SKM-1 treated with dmso at 0.1 percent for 144 hours (cell line): ENCODE data around the gene SMYD1.
"Not testable (repeated sequence)": the region's sequence is repeated elsewhere in the genome, so short reads cannot be mapped to it uniquely, and the experiment has no call there.

Experiments used
- DNase-seq: peaks from one replicate; lab custom pipeline; 2025; ENCODE audit not compliant: unreplicated experiment; lab: John Stamatoyannopoulos, UW

SMYD1 gene

DNA sequence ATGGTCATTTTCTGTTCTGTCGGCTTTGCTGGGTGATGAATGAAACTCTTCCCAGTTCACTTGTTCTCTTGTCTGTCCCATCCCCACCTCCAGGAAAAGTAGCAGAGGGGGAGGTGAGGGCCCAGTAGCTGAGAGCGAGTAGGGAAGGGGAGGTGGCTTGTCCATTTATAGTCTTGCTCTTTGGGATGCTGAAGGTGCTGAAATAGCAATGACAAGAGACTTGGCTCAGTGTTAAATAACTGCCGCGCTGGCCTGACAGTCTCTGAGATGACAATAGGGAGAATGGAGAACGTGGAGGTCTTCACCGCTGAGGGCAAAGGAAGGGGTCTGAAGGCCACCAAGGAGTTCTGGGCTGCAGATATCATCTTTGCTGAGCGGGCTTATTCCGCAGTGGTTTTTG, at the start of gene SMYD1:
Gene SMYD1, plus strand, starts transcription at position 228 of the 400 bp plus-strand sequence. Its CDS starts 40 bp downstream, at position 268.
- DNase-seq = no peak

GRCh38 chr2:88018077-88018805, 49.4 kb upstream of the SMYD1 start:
- not testable (repeated sequence) for DNase-seq

DNA sequence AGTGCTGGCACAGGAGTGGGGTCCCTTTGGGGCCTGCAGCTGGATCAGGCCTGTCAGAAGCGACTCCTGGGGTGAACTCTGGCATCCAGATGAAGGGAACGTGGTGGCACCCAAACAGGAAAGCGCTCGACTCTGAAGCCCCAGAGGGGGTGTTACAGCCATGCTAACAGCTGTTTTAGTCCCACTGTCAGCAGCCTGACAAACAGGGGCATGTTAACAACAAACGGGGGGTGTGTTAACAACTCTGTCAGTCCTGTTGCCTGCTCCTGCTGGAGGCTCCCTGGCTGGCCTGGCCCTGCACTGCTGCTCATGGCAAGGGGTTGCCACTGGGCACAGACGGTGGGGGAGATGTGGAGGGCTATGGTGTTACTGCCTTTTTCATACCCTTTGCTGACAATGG, 48.7 kb upstream of the SMYD1 start:
- no peak for DNase-seq

GRCh38 chr2:88019985-88020384, 47.6 kb upstream of the SMYD1 start:
- no peak for DNase-seq

GRCh38 chr2:88022669-88022921, 45.0 kb upstream of the SMYD1 start:
- no peak for DNase-seq

- no peak for DNase-seq
These were observed 43.1 kb upstream of the SMYD1 start for GRCh38 chr2:88024509-88024908.

DNA sequence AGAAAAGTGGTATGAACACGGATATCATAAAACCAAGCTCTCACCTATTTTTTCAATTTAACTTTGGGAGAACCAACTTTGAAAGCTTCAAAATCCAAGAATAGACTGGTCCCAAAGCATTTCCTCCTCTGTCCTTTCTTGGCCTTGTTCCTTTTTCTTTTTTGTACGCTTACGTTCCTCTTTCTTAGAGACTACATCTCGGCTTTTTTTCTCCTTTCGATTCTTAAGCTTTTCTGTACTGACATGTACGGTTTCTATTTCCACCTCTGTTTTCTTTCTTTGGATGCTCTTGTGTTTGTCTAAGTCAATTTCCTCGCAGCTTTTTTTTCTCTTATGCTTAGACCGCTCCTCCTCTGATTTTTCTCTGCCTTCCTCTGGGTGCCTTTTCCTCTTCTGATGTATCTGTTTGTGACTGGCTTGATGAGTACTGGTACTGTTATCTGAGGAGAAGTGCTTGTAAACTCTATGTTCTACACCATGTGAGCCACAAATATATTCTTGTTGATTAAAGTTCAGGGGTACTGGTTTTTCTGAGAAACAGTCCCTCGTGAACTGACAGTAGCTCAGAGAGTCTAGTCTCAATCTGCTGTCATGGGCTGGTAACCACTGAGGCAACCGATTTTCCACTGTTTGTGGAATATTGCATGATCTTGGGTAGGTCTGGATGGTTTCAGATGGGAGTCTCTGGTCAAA, 39.8 kb upstream of the SMYD1 start:
- peak; percentile 43 for DNase-seq

DNA sequence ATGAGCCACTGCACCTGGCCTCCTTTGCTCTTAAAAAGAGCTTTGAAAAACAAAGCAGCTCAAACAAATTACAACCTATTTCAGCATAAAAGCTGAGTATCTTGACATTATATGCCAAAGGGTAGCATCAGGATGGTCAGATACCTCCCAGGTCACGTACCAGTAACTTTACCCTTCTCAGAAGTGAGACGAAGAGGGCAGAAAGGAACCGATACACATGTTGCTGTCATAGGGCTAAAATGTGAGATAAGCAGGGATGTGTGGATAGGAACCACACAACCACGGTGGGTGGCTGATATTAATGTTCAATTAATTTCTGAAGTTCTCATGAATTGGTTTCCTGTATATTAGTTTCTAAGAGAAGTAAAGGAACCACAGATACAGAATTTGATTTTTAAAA, 38.7 kb upstream of the SMYD1 start:
- DNase-seq = no peak

DNA sequence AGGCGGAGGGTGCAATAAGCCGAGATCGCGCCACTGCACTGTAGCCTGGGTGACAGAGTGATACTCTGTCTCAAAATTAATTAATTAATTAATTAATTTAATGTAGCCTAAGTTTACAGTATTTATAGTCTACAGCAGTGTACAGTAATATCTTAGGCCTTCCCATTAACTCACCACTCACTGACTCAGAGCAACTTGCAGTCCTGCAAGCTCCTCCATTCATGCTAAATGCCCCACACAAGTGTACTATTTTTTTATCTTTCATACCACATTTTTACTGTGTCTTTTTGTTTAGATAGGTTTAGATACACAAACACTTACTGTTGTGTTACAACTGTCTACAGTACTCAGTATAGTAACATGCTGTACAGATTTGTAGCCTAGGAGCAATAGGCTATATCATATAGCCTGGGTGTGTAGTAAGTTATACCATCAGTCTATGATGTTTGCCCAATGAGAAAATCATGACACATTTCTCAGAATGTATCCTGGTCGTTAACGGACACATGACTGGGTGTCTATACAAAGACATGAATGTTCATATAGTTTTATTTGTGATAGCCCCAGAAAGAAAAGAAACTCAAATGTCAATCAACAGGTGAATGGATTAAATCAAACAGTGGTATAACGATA, 35.4 kb upstream of the SMYD1 start:
- no peak for DNase-seq

GRCh38 chr2:88036182-88036581, 31.4 kb upstream of the SMYD1 start:
- no peak for DNase-seq

GRCh38 chr2:88036606-88037005, 31.0 kb upstream of the SMYD1 start:
- peak; percentile 50 for DNase-seq

DNA sequence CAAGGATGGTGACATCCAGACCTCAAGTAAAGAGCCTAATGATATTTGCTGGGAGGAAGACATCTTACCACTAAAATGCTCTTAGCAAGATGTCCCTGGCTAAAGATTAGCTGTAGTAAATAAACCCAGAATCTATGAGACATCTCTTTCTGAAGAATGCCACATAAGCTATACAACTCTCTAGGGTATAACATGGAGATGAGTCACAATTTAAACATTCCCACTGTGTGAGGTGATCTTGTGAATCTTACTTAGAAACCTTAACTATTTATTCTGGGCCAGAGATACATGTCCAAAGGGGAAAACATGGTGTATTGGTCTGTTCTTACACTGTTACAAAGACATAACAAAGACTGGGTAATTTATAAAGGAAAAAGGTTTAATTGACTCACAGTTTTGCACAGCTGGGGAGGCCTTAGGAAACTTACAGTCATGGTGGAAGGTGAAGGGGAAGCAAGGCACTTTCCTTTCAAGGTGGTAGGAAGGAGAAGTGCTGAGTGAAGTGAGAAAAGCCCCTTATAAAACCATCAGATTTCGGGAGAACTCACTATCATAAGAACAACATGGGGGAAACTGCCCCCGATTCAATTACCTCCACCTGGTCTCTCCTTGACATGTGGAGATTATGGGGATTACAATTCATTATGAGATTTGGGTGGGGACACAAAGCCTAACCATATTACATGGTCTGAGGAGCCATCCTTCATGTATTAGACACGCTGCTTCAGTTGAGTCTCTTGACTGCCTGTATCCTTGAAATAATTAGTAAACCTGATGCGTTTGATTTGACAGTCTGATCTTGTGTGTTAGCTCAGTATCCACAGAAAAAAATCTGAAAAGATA, 29.1 kb upstream of the SMYD1 start:
- no peak for DNase-seq

DNA sequence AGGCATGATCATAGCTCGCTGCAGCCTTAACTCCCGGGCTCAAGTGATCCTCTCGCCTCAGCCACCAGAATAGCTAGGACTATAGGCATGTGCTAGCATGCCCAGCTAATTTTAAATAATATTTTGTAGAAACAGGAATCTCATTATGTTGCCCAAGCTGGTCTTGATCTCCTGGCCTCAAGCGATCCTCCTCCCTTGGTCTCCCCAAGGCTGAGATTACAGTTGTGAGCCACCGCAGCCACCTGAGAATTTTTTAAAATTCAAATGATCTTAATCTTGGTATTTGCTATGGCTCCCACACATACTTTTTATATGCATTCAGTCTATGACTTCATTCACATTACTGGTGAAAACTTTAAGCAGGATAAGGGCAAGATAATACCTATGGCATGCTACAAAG, 25.1 kb upstream of the SMYD1 start:
- DNase-seq = no peak

DNA sequence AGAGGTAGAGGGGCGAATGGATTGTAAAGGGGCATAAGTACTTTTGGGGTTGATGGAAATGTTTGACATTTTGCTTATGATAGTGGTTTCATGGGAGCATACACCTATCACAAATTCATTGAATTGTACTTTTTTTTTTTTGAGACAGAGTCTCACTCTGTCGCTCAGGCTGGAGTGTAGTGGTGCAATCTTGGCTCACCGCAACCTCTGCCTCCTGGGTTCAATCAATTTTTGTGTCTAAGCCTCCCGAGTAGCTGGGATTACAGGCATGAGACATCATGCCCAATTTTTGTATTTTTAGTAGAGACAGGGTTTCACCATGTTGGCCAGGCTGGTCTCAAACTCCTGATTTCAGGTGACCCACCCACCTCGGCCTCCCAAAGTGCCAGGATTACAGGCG, 22.1 kb upstream of the SMYD1 start:
- DNase-seq = not testable (repeated sequence)

- DNase-seq = no peak
These were observed 19.1 kb upstream of the SMYD1 start for GRCh38 chr2:88048541-88048940.

GRCh38 chr2:88049622-88050021, 18.0 kb upstream of the SMYD1 start:
- no peak for DNase-seq

- no peak for DNase-seq
These were observed 15.8 kb upstream of the SMYD1 start for GRCh38 chr2:88051792-88052191.

DNA sequence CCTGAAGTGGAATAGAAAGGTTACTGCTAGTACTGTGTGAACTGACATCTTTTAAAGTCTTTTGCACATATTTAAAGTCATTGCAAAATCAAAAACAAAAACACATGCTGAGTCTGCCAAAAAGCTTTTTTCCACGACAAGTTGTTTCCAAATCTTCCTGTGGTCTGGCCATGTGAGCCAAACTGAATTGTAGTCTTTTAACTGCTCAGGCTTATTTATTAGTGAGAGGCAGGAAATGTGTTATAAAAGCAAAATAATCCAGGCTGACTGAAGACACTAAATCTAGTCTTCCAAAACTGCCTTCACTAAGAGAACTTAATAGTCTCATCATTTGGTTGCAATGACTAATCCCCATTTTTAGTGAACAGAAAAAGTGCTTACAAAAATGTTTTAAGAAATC, 14.3 kb upstream of the SMYD1 start:
- DNase-seq = no peak

- DNase-seq = no peak
These were observed 13.5 kb upstream of the SMYD1 start for GRCh38 chr2:88053934-88054781.

- DNase-seq = peak; percentile 57
These were observed 12.7 kb upstream of the SMYD1 start for GRCh38 chr2:88054782-88055370.
